ENCODE results near the gene CSN2.

CSN2 gene

DNA sequence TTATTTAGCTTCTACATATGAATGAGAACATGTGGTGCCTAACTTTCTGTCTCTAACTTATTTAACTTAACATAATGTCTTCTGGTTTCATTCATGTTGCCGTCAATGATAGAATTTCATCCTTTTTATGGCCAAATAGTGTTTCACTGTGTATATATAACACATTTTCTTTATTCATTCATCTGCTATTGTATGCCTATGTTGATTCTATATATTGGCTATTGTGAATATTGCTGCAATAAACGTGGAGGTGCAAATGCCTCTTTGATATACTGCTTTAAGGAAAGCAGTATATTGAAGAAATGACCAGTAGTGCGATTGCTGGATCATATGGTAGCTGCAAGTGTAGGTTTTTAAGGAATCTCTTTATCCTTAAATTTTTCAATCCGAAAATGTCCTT, 44.7 kb downstream of the CSN2 start:
- no peak for TF ChIP-seq CTCF (IDR thresholded peaks at IDR 0.05)
- peaks cover 11% of the 10 kb centered on the region for H3K27me3 Mint-ChIP-seq (ENCODE audit: low read depth, poor library complexity)
- H3K9me3 Mint-ChIP-seq: peaks cover 6% of the 10 kb centered on the region
- H3K4me3 Mint-ChIP-seq: no peak overlapping the region
- H3K27ac Mint-ChIP-seq: no peak overlapping the region
- no peak for DNase-seq
- H3K36me3 Mint-ChIP-seq (ENCODE audit: low read depth): no peaks in the 10 kb centered on the region
- no peaks in the 10 kb centered on the region for H3K4me1 Mint-ChIP-seq

DNA sequence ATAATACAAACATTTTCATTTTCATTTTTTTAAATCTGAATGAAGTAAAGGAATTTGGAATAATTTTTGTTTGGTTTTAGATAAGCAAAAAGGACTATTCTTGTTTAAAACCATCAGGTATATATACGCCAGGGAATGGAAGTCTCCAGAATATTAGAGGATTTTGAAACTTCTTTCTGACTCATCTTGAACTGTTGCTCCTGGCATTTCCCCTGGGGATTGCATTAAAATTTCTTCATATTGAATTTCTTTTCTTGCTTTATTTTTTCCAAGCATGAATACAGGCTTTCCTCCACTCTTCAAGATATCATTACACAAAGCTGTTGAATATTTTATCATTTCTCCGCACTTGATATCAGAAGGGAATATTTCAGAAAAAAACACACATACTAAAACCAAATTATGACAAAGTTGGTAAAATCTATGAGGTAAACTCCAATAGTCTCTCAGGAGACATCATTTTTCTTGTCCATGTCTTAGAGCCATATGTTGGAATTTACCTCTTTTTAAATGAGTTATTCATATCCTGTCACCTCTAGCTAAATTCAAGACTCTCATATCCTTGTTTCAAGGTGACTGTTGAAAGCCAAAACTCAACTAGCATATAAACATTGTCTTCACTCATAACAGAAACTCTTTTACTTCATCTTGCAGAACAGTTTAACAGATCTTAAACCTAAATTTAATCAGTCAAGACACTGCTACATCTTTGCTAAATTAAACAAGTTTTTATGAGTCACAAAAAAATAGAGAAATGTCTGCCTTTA, 55.3 kb downstream of the CSN2 start:
- no peak for DNase-seq
- Mint-ChIP-seq H3K27me3 (ENCODE audit: low read depth, poor library complexity) (peaks cover 4% of the 10 kb centered on the region), H3K4me3 (no peak overlapping the region), H3K27ac (no peak overlapping the region), H3K9me3 (no peaks in the 10 kb centered on the region), H3K4me1 (no peaks in the 10 kb centered on the region), H3K36me3 (ENCODE audit: low read depth) (no peaks in the 10 kb centered on the region)
- TF ChIP-seq CTCF (IDR thresholded peaks at IDR 0.05): no peak

DNA sequence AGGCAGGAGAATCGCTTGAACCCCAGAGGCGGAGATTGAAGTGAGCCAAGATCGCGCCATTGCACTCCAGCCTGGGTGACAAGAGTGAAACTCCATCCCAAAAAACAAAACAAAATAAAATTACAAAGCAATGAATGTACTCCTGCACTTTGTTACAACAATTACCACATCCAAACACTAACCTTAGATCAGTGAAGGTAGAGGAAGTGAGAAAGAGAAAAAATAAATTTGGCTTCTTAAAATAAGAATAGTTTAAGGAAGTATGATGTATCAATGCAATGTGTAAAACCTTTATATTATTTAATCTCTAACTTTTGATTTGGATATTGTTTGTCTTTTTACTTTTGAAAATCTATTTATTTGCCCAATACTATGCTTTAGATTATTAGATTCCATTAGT, 56.3 kb downstream of the CSN2 start:
- H3K4me3 Mint-ChIP-seq: no peak overlapping the region
- H3K36me3 Mint-ChIP-seq (ENCODE audit: low read depth): no peaks in the 10 kb centered on the region
- no peak for TF ChIP-seq CTCF (IDR thresholded peaks at IDR 0.05)
- H3K9me3 Mint-ChIP-seq: no peaks in the 10 kb centered on the region
- no peaks in the 10 kb centered on the region for H3K4me1 Mint-ChIP-seq
- no peak for DNase-seq
- H3K27ac Mint-ChIP-seq: no peak overlapping the region
- peaks cover 7% of the 10 kb centered on the region for H3K27me3 Mint-ChIP-seq (ENCODE audit: low read depth, poor library complexity)

GRCh38 chr4:69907151-69907550, 58.4 kb downstream of the CSN2 start:
- no peak for TF ChIP-seq CTCF (IDR thresholded peaks at IDR 0.05)
- no peaks in the 10 kb centered on the region for H3K9me3 Mint-ChIP-seq
- H3K27ac Mint-ChIP-seq: no peak overlapping the region
- no peak overlapping the region for H3K4me3 Mint-ChIP-seq
- H3K27me3 Mint-ChIP-seq (ENCODE audit: low read depth, poor library complexity): peaks cover 7% of the 10 kb centered on the region
- H3K4me1 Mint-ChIP-seq: no peaks in the 10 kb centered on the region
- H3K36me3 Mint-ChIP-seq (ENCODE audit: low read depth): no peaks in the 10 kb centered on the region
- no peak for DNase-seq
